GM18511 (cell line): ENCODE results near the gene RGS6.

Experiments used
- ATAC-seq: cut with Tn5 transposase; IDR thresholded peaks from one replicate; pipeline ENCODE4 v1.9.1; 2021; ENCODE audit warnings: mild to moderate bottlenecking, moderate library complexity; ENCODE audit not compliant: unreplicated experiment

RGS6 gene

GRCh38 chr14:72546344-72547016 lies 614.3 kb downstream of the RGS6 start:
- no peak for ATAC-seq

GRCh38 chr14:72547999-72548398 lies 615.8 kb downstream of the RGS6 start:
- no peak for ATAC-seq

DNA sequence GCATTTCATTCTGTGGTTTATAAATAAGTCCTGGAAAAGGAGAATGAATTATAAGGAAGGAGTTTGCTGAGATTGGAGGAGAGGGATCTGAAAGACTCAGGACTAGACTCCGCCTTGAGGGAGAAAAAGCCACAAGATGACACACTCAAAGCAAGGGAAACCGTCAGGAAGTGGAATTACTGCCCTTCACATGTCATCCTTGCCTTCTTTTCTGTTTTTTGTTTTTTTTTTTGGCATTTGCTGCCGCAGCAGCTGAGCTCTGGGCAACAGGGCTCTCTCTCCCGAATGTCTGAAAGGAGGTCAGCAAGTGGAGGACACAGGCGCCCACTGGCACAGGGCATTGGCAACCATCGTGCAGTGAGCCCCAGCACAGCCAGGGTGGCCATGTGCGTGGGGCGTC lies 616.8 kb downstream of the RGS6 start:
- no peak for ATAC-seq

GRCh38 chr14:72549854-72550253 lies 617.6 kb downstream of the RGS6 start:
- ATAC-seq, result no peak

- ATAC-seq, result no peak
Observed at GRCh38 chr14:72550513-72550912, 618.3 kb downstream of the RGS6 start.

DNA sequence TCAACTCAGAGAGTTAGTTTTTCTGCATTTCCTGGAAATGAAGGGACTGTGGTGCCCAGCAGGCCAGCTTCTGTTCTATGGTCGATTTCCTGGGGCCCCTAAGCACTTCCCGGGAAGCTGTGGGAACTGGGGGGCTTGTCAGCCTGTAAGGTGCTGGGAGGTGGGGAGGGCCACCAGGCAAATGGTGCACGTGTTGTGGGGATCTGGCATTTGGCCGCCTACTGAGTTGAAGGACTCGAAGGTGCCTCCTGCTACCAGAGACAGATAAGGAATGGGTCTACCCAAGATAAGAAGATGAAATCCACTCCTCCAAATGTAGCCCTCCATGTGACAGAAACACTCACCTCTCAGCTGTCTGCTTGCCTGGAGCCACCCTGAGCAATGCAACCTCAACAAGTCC lies 620.0 kb downstream of the RGS6 start:
- ATAC-seq, result no peak

GRCh38 chr14:72553161-72553560 lies 620.9 kb downstream of the RGS6 start:
- no peak for ATAC-seq

DNA sequence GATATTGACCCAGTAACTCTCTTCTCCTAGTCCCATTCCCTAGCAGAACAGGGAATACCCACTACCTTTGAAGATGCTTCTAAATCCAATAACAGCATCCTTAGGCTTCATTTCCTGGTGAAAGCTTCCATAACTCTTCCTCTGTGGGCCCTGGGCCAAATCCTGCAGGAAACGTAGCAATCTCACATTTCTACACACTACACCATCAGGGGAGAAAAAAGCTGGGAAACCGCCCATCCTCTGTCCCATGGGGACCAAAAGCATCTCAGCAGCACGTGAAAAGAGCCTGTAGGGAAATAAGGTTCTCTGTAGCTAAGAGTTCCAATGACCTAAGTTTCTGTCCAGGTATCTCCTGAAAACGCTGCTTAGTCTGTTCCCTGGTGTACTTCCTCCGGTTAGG lies 621.4 kb downstream of the RGS6 start:
- ATAC-seq, result no peak

DNA sequence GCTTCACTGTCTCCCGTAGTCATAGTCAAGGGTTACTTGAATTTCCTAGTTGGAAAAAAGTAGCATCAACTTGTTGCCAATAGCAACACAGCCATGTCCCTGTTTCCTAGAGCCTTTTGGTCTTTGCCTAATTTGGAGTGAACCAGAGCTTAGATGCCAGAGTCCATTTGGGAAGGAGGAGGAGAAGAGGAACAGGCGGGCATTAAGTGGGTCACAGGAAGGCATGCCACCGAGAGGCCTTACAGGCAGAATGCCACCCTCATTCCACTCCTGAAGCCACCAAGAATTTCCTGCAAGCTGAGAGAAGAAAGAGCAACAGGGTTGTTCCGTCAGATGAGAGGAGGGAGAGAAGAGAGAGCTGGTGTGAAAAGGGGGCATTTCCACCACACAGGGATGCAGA lies 622.2 kb downstream of the RGS6 start:
- ATAC-seq, result no peak

- no peak for ATAC-seq
Observed at GRCh38 chr14:72554994-72555608, 622.9 kb downstream of the RGS6 start.

GRCh38 chr14:72555609-72556000 lies 623.4 kb downstream of the RGS6 start:
- ATAC-seq, result no peak

DNA sequence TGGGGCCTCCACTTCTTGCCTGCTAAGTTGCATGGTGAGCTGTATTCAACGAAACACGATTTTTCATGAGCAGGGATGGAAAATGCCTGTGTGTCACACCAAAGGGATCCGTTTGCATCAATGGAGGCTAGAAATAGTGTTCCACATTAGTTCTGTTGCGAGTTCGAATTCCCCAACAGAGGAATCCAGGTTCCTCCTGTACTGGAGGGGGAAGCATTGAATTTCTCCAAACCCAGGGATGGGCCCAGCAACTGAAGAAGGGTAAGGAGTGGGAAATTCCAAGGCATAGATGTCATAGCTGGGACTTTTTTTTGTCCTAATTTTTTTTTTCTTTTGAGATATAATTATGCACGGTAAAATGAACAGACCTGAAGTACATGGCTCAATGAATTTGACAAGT lies 625.4 kb downstream of the RGS6 start:
- no peak for ATAC-seq

DNA sequence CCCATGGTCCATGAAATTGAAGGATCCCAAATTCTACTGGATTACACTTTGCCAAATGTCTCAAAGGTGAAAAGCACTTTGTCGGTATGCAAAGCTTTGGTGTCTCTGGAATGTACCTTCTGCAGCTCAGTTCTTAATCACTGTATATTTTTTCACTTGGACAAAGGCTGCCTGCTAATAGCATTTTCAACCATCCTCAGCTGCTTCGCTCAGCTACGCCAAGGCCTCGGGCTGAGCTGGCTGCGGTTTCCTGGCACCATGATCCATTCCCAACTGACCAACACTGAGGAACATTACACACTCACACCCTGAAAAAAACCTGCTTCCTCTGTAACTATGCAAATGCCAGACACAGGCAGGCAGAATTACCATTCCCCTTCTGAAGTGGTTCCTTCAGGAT lies 626.5 kb downstream of the RGS6 start:
- no peak for ATAC-seq

DNA sequence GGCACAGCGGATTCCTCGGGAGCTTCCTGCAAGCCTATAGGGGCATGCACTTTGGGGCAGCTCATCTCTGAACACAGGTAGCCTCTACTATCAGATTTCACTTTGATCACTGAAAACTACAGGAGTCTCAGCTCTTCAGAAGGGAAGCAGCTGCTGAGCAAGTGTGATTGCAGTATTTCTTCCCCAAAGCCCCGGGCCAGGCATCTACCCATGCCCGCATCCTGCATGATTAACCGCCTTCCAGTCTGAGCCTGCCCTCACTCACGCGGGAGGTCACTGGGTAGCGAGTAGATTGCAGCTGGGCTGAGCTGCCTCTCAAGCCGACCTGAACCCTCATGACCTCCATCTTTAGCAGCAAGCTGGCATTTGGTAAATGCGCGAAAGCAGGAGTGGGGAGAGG lies 627.0 kb downstream of the RGS6 start:
- ATAC-seq, result no peak

DNA sequence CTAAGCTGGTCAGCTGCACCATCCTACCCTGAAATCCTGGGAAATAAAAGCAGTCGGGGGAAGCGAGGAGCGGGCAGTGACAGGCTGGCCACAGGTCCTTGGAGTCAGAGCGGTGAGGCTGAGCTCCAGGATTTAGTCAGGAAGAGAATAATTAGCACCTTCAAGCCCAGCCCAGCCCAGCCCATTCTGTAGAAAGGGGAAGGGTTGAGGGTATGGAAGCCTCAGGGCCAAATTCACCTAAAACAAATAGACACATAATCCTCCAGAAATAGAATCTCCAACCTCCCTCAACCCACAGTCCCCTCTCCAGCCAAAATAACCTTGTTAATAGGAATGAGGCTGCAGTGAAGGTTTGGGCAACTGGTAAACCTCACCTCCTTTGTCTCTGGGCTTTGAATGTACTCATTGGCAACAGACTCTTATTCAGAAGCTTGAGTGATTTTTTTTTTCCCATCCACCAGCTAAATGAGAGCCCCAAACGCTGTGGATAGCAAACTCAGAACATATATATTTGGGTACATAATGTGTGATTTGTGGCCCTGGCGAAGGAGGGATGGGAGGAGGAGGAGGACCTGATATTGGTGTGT lies 627.5 kb downstream of the RGS6 start:
- no peak for ATAC-seq

DNA sequence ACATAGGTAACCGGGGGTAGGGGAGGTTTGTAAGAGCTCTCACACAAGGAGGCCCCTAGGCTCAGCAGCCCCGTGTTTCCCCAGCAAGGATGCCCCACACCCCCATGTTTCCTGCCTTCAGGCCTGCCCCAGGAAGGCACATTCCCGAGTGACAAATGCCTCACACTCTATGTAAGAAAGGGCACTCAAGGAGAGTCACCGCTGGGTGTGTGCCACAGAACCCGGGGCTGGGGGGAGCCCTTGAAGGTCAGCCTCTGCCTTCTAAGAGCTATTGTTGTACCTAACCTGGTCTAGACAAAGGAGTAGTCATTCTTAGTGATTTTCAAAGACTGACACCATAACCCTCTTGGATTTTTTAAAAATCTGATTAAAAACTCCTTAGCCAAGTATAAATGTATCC lies 628.1 kb downstream of the RGS6 start:
- no peak for ATAC-seq

DNA sequence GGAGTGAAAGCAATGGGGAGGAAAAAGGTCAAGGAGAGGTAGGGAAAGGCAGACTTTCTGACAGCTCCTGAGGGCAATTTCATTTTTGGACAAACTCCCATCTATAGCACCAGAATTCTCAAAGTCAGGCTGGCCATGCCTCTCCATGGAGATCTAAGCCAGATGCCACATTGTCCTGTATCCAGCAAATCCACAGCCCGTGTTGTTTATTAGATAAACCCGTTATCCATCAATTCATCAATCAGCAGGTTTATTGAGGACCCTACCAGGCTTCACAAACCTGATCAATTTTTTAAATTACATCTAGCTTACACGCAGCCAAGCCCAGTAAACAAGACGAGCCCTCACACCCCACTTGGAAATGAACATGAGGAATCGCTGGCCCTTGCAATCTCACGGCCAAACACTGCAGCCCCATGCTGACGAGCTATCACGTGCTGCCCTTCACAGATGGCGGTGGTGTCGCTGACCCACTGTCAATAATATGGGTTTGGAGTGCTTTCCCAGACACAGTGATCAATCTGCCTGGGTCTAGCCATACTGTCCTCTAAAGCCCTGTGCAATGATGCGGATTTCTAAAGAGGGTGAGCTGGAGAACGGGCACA lies 628.8 kb downstream of the RGS6 start:
- no peak for ATAC-seq

GRCh38 chr14:72562300-72562699 lies 630.1 kb downstream of the RGS6 start:
- no peak for ATAC-seq

DNA sequence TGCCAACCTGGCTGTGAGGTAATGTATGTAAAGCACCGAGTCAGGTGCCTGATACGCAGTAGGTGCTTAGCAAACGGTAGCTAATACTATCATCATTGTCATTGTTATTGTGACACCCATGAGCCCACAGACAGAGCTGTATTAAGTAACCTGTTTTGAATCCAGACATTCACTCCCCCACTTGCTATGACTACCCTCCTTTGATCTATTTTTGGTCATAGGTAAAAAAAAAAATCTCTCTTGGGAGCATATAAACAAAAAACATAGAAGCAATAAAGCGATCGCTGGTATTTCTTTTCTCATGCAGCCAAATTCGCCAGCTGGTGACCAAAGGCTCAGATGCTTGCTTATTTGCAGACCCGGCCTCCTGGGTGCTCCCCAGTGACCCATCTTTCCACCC lies 631.4 kb downstream of the RGS6 start:
- no peak for ATAC-seq

- ATAC-seq, result no peak
Observed at GRCh38 chr14:72565149-72565559, 632.9 kb downstream of the RGS6 start.

DNA sequence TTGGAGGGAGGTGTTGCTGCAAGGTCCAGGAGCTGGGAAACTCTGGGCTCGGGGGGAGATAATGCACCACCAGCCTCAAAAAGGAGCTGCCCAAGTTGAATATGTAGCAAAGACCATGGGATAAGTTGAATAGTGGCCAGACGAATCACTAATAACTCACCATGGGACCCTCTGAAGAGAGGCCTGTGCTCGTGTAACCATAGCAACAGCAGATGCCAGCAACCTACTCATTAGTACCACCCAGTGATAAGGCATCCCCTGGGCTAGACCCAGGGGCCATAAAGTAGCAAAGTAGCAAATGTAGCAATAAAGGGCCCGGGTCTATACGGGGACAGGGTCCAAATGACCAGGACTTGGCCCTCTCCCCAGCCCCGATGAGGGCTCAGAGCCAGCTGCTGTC lies 633.7 kb downstream of the RGS6 start:
- no peak for ATAC-seq

DNA sequence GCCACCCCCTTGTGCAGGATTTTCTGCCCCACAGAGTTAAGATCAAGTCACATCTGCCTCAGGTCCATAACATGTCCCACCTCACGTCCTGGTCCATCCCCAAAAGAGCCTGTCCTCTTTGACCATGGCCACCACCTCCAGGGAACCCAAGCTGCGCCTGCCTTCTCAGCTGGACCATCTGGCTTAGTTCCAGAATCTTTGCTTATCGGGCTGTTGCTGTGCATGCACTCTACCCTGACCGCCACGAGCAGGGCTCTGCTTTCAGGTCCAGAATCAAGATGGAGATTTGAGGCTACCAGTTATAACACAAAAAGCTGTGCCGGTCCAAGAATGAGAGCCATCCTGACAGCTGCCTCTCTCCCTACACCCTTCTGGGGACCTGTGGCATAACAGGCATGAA lies 635.0 kb downstream of the RGS6 start:
- no peak for ATAC-seq
